Tibial nerve (tissue), 4 donors: Measurements from ENCODE around the gene MC3R. TPM values are rescaled to one million over a fixed set of nuclear protein-coding genes. Genes with fewer than 3 reads are reported as not detected.

Experiments used
- DNase-seq, 2 donors: peaks; one replicate each; pipeline ENCODE4 v3.0.0-alpha.2; 2019; ENCODE audit warnings: low spot score in 2 of 2
- H3K27ac ChIP-seq, 4 donors: fragments of 200-600 bp; sonication (generic) in 3 of 4; one replicate each; pipeline ENCODE4 v1.5.1; 2017 to 2019; ENCODE audit warnings: mild to moderate bottlenecking in 1 of 4
- H3K27me3 ChIP-seq, 2 donors: fragments of 200-600 bp; sonication (generic) in 1 of 2; one replicate each; pipeline versions ENCODE4 v1.5.1 to v1.6.0; 2017 to 2019
- H3K36me3 ChIP-seq, 3 donors: fragments of 200-600 bp; sonication (generic); one replicate each; pipeline ENCODE4 v1.5.1; 2018 to 2019
- H3K4me1 ChIP-seq, 4 donors: fragments of 200-600 bp; sonication (generic) in 3 of 4; one replicate each; pipeline ENCODE4 v1.5.1; 2017 to 2019
- H3K4me3 ChIP-seq, 4 donors: fragments of 200-600 bp; sonication (generic) in 3 of 4; one replicate each; pipeline ENCODE4 v1.5.1; 2017 to 2019; ENCODE audit warnings: mild to moderate bottlenecking in 1 of 4, moderate library complexity in 1 of 4
- H3K9me3 ChIP-seq, 4 donors: fragments of 200-600 bp; sonication (generic) in 3 of 4; one replicate each; pipeline ENCODE4 v1.5.1; 2017 to 2019
- EP300 ChIP-seq, 2 donors: sonication (generic); formaldehyde crosslinking; IDR thresholded peaks; one replicate each; pipeline ENCODE4 v1.6.1; 2017; ENCODE audit warnings: antibody characterized with exemption in 2 of 2, mild to moderate bottlenecking in 1 of 2
- POLR2A ChIP-seq, 2 donors: fragments of 450-650 bp; IDR thresholded peaks; one replicate each; pipeline ENCODE4 v1.6.1; 2017; ENCODE audit warnings: antibody characterized with exemption in 2 of 2, mild to moderate bottlenecking in 2 of 2, moderate library complexity in 2 of 2
- WGBS, 2 donors: methylation state at CpG; one replicate each; pipeline ENCODE4 v1.1.5; 2018; 5-methylcytosine and 5-hydroxymethylcytosine counted together
- total RNA-seq, 4 donors: library from RNA; depleted of rRNA; stranded (reverse); fragments of >200 nt; gene quantifications; one replicate each; pipeline ENCODE4 v1.1.0, GENCODE V29; 2016
- TF ChIP-seq, protein P1 (sequence below), 5 experiments: fragments of 200-600 bp in 3 of 5; fragments of 450-650 bp in 2 of 5; sonication (generic) in 3 of 5; IDR thresholded peaks; one replicate each; pipeline ENCODE4 v1.5.1; 2016 to 2019; ENCODE audit warnings: antibody characterized with exemption in 5 of 5, mild to moderate bottlenecking in 3 of 5, moderate library complexity in 2 of 5

The MC3R gene
- total RNA-seq, 4 donors from 2014 or later, result not detected

DNA sequence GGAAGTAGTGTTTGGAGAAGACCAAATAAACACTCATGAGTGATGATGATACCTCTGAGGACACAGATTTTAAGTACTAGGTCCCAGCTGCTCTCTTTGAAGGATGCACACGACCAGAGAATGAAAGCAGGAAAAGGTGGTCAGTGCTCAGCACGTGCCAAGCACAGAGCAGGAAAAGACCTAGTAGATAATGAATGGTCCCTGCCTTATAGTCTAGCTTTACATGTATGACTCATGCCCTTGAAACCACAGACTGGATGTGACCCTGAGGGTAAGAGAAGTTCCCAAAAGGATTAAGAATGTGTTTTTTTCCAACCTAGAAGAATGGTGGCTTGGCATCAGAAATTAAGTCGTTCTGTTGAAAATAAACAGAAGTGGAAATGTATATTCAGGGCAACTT is 2.8 kb upstream of the MC3R start:
- TF ChIP-seq, protein P1, sequence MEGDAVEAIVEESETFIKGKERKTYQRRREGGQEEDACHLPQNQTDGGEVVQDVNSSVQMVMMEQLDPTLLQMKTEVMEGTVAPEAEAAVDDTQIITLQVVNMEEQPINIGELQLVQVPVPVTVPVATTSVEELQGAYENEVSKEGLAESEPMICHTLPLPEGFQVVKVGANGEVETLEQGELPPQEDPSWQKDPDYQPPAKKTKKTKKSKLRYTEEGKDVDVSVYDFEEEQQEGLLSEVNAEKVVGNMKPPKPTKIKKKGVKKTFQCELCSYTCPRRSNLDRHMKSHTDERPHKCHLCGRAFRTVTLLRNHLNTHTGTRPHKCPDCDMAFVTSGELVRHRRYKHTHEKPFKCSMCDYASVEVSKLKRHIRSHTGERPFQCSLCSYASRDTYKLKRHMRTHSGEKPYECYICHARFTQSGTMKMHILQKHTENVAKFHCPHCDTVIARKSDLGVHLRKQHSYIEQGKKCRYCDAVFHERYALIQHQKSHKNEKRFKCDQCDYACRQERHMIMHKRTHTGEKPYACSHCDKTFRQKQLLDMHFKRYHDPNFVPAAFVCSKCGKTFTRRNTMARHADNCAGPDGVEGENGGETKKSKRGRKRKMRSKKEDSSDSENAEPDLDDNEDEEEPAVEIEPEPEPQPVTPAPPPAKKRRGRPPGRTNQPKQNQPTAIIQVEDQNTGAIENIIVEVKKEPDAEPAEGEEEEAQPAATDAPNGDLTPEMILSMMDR (IDR thresholded peaks at IDR 0.05), result no peak
- TF ChIP-seq POLR2A (IDR thresholded peaks at IDR 0.05) (no peak), EP300 (IDR thresholded peaks at IDR 0.05) (no peak)
- no peaks in the 10 kb centered on the region for H3K36me3 ChIP-seq
- no peak overlapping the region for H3K4me3 ChIP-seq
- H3K27ac ChIP-seq, result no peak overlapping the region
- DNase-seq, result no peak
- WGBS, 2 donors, result 6 to 16% methylated on average over 3 of the region's 3 CpGs
- peaks cover 0 to 4% of the 10 kb centered on the region in 2 donors for H3K27me3 ChIP-seq
- peaks cover 0 to 4% (median 0%) of the 10 kb centered on the region in 4 donors for H3K9me3 ChIP-seq
- no peaks in the 10 kb centered on the region for H3K4me1 ChIP-seq

DNA sequence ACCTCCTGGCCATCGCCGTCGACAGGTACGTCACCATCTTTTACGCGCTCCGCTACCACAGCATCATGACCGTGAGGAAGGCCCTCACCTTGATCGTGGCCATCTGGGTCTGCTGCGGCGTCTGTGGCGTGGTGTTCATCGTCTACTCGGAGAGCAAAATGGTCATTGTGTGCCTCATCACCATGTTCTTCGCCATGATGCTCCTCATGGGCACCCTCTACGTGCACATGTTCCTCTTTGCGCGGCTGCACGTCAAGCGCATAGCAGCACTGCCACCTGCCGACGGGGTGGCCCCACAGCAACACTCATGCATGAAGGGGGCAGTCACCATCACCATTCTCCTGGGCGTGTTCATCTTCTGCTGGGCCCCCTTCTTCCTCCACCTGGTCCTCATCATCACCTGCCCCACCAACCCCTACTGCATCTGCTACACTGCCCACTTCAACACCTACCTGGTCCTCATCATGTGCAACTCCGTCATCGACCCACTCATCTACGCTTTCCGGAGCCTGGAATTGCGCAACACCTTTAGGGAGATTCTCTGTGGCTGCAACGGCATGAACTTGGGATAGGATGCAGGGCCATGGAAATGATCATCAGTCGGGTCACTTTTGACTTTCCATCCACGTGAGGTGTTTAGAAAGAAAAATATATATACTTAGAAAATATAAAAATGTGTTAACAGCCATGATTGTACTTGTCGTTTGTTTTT is 868 bp downstream of the MC3R start:
- Histone ChIP-seq H3K36me3 (no peaks in the 10 kb centered on the region), H3K4me3 (no peak overlapping the region), H3K9me3 (no peaks in the 10 kb centered on the region), H3K27ac (no peak overlapping the region), H3K27me3 (peaks cover 0 to 22% of the 10 kb centered on the region in 2 donors), H3K4me1 (no peaks in the 10 kb centered on the region)
- 75 to 77% methylated on average over 32 of the region's 32 CpGs for WGBS, 2 donors
- no peak for DNase-seq
- no peak for TF ChIP-seq EP300 (IDR thresholded peaks at IDR 0.05)
- TF ChIP-seq, protein P1 (IDR thresholded peaks at IDR 0.05), result peak in 4 of 5 experiments; percentile 16 to 40 (median 19)

DNA sequence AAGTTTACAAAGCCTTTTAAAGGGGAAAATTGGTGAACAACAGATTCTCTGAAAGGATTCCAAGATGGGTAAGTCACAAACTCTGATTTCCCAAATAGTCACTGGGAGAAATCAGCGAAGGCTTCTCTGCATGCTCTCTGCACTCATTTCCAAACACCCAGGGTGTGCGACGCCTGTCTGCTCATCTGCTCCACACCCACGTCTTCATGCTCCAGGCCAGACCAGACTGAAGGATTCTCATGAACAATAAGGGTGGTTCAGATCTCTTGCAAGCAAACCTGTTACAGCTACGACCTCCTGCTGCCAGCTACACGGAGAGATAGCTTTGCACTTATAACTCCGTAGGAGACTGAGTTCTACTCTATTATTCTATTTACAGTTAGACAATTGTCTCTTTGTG is 1.4 kb downstream of the MC3R start:
- Histone ChIP-seq H3K4me3 (no peak overlapping the region), H3K27me3 (peaks cover 0 to 22% of the 10 kb centered on the region in 2 donors), H3K9me3 (no peaks in the 10 kb centered on the region), H3K4me1 (no peaks in the 10 kb centered on the region), H3K36me3 (no peaks in the 10 kb centered on the region), H3K27ac (no peak overlapping the region)
- WGBS, 2 donors, result 24 to 39% methylated on average over 7 of the region's 7 CpGs
- DNase-seq, result no peak
- TF ChIP-seq, protein P1 (IDR thresholded peaks at IDR 0.05), result no peak
- TF ChIP-seq POLR2A (IDR thresholded peaks at IDR 0.05), result no peak
- no peak for TF ChIP-seq EP300 (IDR thresholded peaks at IDR 0.05)

DNA sequence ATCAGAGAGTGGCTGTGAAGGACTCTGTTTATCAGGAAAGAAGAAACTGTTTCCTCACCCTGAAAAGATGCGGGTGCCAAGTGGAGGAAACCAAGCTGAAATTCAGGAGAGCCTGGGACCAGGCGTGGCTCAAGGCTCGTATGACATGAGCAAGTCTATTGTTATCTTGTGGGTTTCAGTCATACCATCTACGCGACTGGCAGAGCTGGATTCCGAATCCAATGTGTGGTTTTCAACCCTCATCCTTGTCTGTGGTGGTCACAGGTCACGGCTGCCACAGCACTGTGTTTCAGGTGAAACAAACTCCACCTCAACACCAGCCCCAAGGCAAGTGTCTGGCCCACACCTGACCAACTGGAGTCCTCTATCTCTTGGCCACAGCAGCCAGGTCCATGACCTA is 9.1 kb downstream of the MC3R start:
- H3K4me3 ChIP-seq, result no peak overlapping the region
- no peak for DNase-seq
- TF ChIP-seq EP300 (IDR thresholded peaks at IDR 0.05), result no peak
- TF ChIP-seq POLR2A (IDR thresholded peaks at IDR 0.05), result no peak
- TF ChIP-seq, protein P1 (IDR thresholded peaks at IDR 0.05), result no peak

DNA sequence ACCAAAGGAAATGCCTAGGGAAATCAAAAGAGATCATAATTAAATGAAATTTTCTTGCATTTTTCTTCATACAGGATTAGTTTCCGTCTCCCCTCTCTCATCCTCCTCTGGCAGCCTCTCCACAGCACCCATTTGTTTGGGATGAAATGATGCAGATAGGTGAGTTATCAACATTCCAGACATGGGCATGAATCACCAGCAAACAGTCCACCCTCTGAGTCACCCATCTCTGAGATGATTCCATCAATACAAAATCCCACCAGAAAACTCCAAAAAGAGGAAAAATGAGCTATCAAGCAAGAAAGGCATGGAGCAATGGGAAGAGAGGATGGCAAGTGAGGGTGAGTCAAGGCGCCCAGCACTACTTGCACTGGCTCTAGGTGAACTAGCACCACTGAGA is 11.4 kb downstream of the MC3R start:
- H3K9me3 ChIP-seq, result no peaks in the 10 kb centered on the region
- no peak for DNase-seq
- 71 to 79% methylated on average over 2 of the region's 2 CpGs for WGBS, 2 donors
- H3K27ac ChIP-seq, result no peak overlapping the region
- H3K36me3 ChIP-seq, result no peaks in the 10 kb centered on the region
- no peak overlapping the region for H3K4me3 ChIP-seq
- TF ChIP-seq, protein P1 (IDR thresholded peaks at IDR 0.05), result no peak
- TF ChIP-seq EP300 (IDR thresholded peaks at IDR 0.05), result no peak
- TF ChIP-seq POLR2A (IDR thresholded peaks at IDR 0.05), result no peak
- no peaks in the 10 kb centered on the region for H3K4me1 ChIP-seq
- no peaks in the 10 kb centered on the region for H3K27me3 ChIP-seq

More for the DNA sequence above, 9.1 kb downstream of the MC3R start:
- Histone ChIP-seq H3K4me1 (no peaks in the 10 kb centered on the region), H3K27me3 (peaks cover 0 to 7% of the 10 kb centered on the region in 2 donors), H3K9me3 (no peaks in the 10 kb centered on the region), H3K27ac (no peak overlapping the region), H3K36me3 (no peaks in the 10 kb centered on the region)
- WGBS, 2 donors, result 80 to 88% methylated on average over 7 of the region's 7 CpGs
